HepG2 (cell line): ENCODE results near the gene VGLL4. TPM values are rescaled to one million over a fixed set of nuclear protein-coding genes. Genes with fewer than 3 reads are reported as not detected.

ENCODE experiments used
- ATAC-seq: fragments of 200-7000 bp; cut with Tn5 transposase; 3 replicates; pipeline ENCODE4 v1.9.1; 2020; ENCODE audit warnings: mild to moderate bottlenecking, moderate library complexity
- BruUV-seq: library from RNA; stranded (reverse); fragments of 400-500 nt; replicated peaks from 2 replicates; lab custom pipeline; 2021; lab: Mats Ljungman, UMichigan
- CTCF ChIA-PET: fragments of 300-600 bp; formaldehyde crosslinking; extraction: SDS; loops from one replicate; lab custom pipeline; 2021; ENCODE audit warnings: low total read pairs, inconsistent platforms, low intra/inter-chr PET ratio; lab: Yijun Ruan, JAX
- POLR2A ChIA-PET: fragments of 350-600 bp; sonication (Branson Sonifier 250); formaldehyde crosslinking; loops from one replicate; lab custom pipeline; 2020; ENCODE audit warnings: antibody characterized with exemption, inconsistent platforms; lab: Yijun Ruan, JAX
- DNase-seq: peaks from one replicate; pipeline ENCODE4 v3.0.0-alpha.2; 2015; ENCODE audit warnings: low spot score
- FAIRE-seq: peaks from 3 replicates; lab custom pipeline; 2011; peaks lifted over from hg19 to GRCh38; lab: Jason Lieb, UNC
- H2AFZ ChIP-seq: one replicate; pipeline ENCODE4 v1.6.1; 2011; ENCODE audit warnings: low read length, inconsistent platforms
- H3K27ac ChIP-seq: fragments of 300-600 bp; 3 replicates; pipeline ENCODE4 v1.8.0; 2011; ENCODE audit warnings: mixed run types, mild to moderate bottlenecking, mixed read lengths, low read length, inconsistent platforms; ENCODE audit not compliant: insufficient read depth; ENCODE audit errors: extremely low read length
- H3K27me3 ChIP-seq, 2 experiments: fragments of 200-600 bp in 1 of 2; 2 replicates in 1 of 2; 3 replicates in 1 of 2; pipeline versions ENCODE4 v1.6.0 to v1.8.0; 2011; ENCODE audit warnings: low read length in 2 of 2, mild to moderate bottlenecking in 2 of 2, moderate library complexity in 2 of 2, inconsistent platforms in 1 of 2; ENCODE audit not compliant: insufficient read depth in 2 of 2, control insufficient read depth in 1 of 2
- H3K36me3 ChIP-seq, 2 experiments: fragments of 200-600 bp in 1 of 2; replicated peaks in 1 of 2; 2 replicates in 1 of 2; 3 replicates in 1 of 2; pipeline versions ENCODE4 v1.5.1 to v1.8.0; 2011; ENCODE audit warnings: low read length in 2 of 2, inconsistent platforms in 1 of 2; ENCODE audit not compliant: insufficient read depth in 2 of 2, control insufficient read depth in 1 of 2
- H3K4me1 ChIP-seq: 2 replicates; pipeline ENCODE4 v1.5.1; 2012; ENCODE audit warnings: low read length, inconsistent platforms; ENCODE audit not compliant: insufficient read depth
- H3K4me2 ChIP-seq: 2 replicates; pipeline ENCODE4 v1.6.0; 2011; ENCODE audit warnings: low read depth, low read length, inconsistent platforms
- H3K4me3 ChIP-seq, 3 experiments: fragments of 200-600 bp in 1 of 3; sonication (generic), shearing (Covaris generic) in 1 of 3; replicated peaks in 1 of 3; 2 replicates each; pipeline ENCODE4 v1.5.1; 2011 to 2016; ENCODE audit warnings: low read length in 3 of 3, inconsistent platforms in 2 of 3, low read depth in 2 of 3, mild to moderate bottlenecking in 2 of 3, control low read depth in 1 of 3, mixed read lengths in 1 of 3; ENCODE audit not compliant: insufficient read depth in 1 of 3
- H3K79me2 ChIP-seq: one replicate; pipeline ENCODE4 v1.6.1; 2011; ENCODE audit warnings: low read length, inconsistent platforms; ENCODE audit not compliant: insufficient read depth
- H3K9ac ChIP-seq: 2 replicates; pipeline ENCODE4 v1.6.0; 2011; ENCODE audit warnings: mild to moderate bottlenecking, low read depth, low read length, inconsistent platforms; ENCODE audit not compliant: insufficient read depth
- H3K9me3 ChIP-seq: 2 replicates; pipeline ENCODE4 v1.5.1; 2012; ENCODE audit warnings: mild to moderate bottlenecking, low read length
- H4K20me1 ChIP-seq: 2 replicates; pipeline ENCODE4 v1.6.0; 2011; ENCODE audit warnings: inconsistent platforms, mild to moderate bottlenecking, low read length, moderate library complexity; ENCODE audit not compliant: insufficient read depth
- GZF1 ChIP-seq: sonication (generic); formaldehyde crosslinking; IDR thresholded peaks from 2 replicates; pipeline ENCODE4 v1.5.1; 2020; ENCODE audit warnings: mild to moderate bottlenecking, missing genetic modification reagents
- SATB2 ChIP-seq: sonication (generic); formaldehyde crosslinking; IDR thresholded peaks from 2 replicates; pipeline ENCODE4 v1.5.0; 2020; ENCODE audit warnings: missing genetic modification reagents
- SRY ChIP-seq: sonication (generic); formaldehyde crosslinking; IDR thresholded peaks from 2 replicates; pipeline ENCODE4 v1.8.0; 2022; ENCODE audit warnings: mild to moderate bottlenecking, missing genetic modification reagents
- ZBTB21 ChIP-seq: sonication (generic); formaldehyde crosslinking; IDR thresholded peaks from 2 replicates; pipeline ENCODE4 v1.4.0; 2020; ENCODE audit warnings: missing genetic modification reagents
- ZNF12 ChIP-seq: sonication (generic); formaldehyde crosslinking; IDR thresholded peaks from 2 replicates; pipeline ENCODE4 v1.5.0; 2020; ENCODE audit warnings: missing genetic modification reagents
- WGBS: methylation state at CpG from one replicate; pipeline ENCODE4 v1.1.6; 2017; ENCODE audit warnings: low lambda C conversion rate; 5-methylcytosine and 5-hydroxymethylcytosine counted together
- in situ Hi-C: cut with HindIII; loops from 2 replicates; pipeline ENCODE4 v1.10.0; 2017; ENCODE audit warnings: low pct_unique_long_range_greater_than_20kb; ENCODE audit not compliant: extremely low pct_ligation_motif_present
- intact Hi-C: fragments of 100-400 bp; cut with micrococcal nuclease; formaldehyde crosslinking; loops from one replicate; pipeline ENCODE4 v1.10.0; 2022; ENCODE audit not compliant: unreplicated experiment
- polyA plus RNA-seq, 8 experiments: library from polyadenylated mRNA; depleted of rRNA in 3 of 8; stranded (reverse) in 7 of 8; unstranded in 1 of 8; fragments of >200 nt; fragmentation: Illumina TruSeq in 4 of 8; extraction: Trizol in 4 of 8; gene quantifications; 2 replicates each; pipeline versions ENCODE4 v1.2.1 to v1.2.3, GENCODE V29; 2011 to 2016; ENCODE audit warnings: low read depth in 4 of 8, missing spikeins in 1 of 8, mixed read lengths in 1 of 8; ENCODE audit not compliant: insufficient read depth in 1 of 8
- total RNA-seq, 5 experiments: library from RNA; depleted of rRNA; stranded (reverse); fragments of >200 nt; fragmentation: Illumina TruSeq; extraction: Trizol; gene quantifications; 2 replicates each; pipeline ENCODE4 v1.2.3, GENCODE V29; 2016; ENCODE audit warnings: low read depth in 1 of 5
- TF ChIP-seq, protein P1 (sequence below): sonication (generic); formaldehyde crosslinking; IDR thresholded peaks from 2 replicates; pipeline ENCODE4 v1.5.0; 2020; ENCODE audit warnings: mild to moderate bottlenecking, missing genetic modification reagents, borderline replicate concordance

VGLL4 gene
- total and polyA plus RNA-seq, 2 of the 13 experiments (the other 11 are each of a cell fraction or from before 2014, with no cell fraction given): 23.2 to 39.0 TPM

DNA sequence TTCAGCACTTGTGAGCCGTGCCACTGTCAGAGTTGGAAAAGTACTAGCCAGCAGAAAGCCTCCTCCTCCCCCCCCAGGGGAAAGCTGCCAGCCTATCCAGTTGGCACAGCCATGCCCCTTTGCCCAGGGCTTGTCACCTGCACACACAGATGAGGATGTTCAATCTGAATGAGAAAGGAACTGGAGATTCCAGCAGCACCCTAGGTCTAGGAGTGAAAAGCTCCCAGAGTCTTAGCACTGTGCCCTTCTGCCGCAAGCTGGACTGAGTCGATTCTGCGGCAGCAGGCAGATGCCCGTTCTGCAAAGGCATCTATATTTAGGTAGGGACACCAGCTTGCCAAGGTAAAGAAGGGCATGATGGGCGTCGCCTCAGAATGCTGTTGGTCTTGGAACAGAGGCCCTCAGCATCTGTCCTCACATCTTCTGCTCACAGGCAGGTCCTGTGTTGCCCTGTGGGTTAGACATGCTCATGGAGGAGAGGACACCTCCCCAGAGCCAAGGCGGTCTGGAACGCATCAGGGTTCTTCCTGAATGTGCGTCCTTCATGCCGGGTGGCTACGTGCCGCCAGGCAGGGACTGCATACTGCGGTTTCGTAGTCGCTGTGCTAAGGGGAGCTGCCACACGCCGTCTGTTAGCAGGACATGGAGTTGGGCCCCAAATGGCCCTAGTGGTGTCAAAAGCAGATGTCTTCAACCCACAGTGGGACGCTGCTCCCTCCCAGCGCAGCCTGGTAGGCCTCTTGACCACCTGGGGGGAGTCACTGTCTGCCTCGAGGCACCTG lies 109.5 kb downstream of the VGLL4 start:
- H3K4me2 ChIP-seq: no peak overlapping the region
- peaks cover 16% of the 10 kb centered on the region for H3K4me1 ChIP-seq
- in situ Hi-C loops: no loop called here
- H3K79me2 ChIP-seq: no peaks in the 10 kb centered on the region
- ChIA-PET CTCF (no interaction called here), POLR2A (no interaction called here)
- no peaks in the 10 kb centered on the region for H3K9me3 ChIP-seq
- H3K27ac ChIP-seq: no peak overlapping the region
- WGBS: 84% methylated on average over 10 of the region's 21 CpGs
- H3K36me3 ChIP-seq: no peaks in the 10 kb centered on the region
- no peak overlapping the region for H2AFZ ChIP-seq
- H3K27me3 ChIP-seq: no peaks in the 10 kb centered on the region
- no peak for TF ChIP-seq ZBTB21 (CRISPR knock-in tag)
- TF ChIP-seq ZNF12: no peak
- TF ChIP-seq GZF1: no peak
- TF ChIP-seq SATB2: no peak
- TF ChIP-seq, protein P1, sequence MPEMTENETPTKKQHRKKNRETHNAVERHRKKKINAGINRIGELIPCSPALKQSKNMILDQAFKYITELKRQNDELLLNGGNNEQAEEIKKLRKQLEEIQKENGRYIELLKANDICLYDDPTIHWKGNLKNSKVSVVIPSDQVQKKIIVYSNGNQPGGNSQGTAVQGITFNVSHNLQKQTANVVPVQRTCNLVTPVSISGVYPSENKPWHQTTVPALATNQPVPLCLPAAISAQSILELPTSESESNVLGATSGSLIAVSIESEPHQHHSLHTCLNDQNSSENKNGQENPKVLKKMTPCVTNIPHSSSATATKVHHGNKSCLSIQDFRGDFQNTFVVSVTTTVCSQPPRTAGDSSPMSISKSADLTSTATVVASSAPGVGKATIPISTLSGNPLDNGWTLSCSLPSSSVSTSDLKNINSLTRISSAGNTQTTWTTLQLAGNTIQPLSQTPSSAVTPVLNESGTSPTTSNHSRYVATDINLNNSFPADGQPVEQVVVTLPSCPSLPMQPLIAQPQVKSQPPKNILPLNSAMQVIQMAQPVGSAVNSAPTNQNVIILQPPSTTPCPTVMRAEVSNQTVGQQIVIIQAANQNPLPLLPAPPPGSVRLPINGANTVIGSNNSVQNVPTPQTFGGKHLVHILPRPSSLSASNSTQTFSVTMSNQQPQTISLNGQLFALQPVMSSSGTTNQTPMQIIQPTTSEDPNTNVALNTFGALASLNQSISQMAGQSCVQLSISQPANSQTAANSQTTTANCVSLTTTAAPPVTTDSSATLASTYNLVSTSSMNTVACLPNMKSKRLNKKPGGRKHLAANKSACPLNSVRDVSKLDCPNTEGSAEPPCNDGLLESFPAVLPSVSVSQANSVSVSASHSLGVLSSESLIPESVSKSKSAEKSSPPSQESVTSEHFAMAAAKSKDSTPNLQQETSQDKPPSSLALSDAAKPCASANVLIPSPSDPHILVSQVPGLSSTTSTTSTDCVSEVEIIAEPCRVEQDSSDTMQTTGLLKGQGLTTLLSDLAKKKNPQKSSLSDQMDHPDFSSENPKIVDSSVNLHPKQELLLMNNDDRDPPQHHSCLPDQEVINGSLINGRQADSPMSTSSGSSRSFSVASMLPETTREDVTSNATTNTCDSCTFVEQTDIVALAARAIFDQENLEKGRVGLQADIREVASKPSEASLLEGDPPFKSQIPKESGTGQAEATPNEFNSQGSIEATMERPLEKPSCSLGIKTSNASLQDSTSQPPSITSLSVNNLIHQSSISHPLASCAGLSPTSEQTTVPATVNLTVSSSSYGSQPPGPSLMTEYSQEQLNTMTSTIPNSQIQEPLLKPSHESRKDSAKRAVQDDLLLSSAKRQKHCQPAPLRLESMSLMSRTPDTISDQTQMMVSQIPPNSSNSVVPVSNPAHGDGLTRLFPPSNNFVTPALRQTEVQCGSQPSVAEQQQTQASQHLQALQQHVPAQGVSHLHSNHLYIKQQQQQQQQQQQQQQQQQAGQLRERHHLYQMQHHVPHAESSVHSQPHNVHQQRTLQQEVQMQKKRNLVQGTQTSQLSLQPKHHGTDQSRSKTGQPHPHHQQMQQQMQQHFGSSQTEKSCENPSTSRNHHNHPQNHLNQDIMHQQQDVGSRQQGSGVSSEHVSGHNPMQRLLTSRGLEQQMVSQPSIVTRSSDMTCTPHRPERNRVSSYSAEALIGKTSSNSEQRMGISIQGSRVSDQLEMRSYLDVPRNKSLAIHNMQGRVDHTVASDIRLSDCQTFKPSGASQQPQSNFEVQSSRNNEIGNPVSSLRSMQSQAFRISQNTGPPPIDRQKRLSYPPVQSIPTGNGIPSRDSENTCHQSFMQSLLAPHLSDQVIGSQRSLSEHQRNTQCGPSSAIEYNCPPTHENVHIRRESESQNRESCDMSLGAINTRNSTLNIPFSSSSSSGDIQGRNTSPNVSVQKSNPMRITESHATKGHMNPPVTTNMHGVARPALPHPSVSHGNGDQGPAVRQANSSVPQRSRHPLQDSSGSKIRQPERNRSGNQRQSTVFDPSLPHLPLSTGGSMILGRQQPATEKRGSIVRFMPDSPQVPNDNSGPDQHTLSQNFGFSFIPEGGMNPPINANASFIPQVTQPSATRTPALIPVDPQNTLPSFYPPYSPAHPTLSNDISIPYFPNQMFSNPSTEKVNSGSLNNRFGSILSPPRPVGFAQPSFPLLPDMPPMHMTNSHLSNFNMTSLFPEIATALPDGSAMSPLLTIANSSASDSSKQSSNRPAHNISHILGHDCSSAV (CRISPR knock-in tag): no peak
- TF ChIP-seq SRY (CRISPR knock-in tag): no peak
- intact Hi-C loops: no loop called here
- no peak overlapping the region for H3K9ac ChIP-seq
- DNase-seq (no peak), FAIRE-seq (no peak), ATAC-seq (no peak)
- no TSS peak for BruUV-seq
- no peaks in the 10 kb centered on the region for H4K20me1 ChIP-seq
- H3K4me3 ChIP-seq: no peak overlapping the region
